ENCODE data around the gene RUVBL1.

GRCh38 chr3:128056258-128056657 lies 67.4 kb downstream of the RUVBL1 start:
- TF ChIP-seq CTCF (IDR thresholded peaks at IDR 0.05) (no peak), POLR2A (IDR thresholded peaks at IDR 0.05) (no peak), EP300 (IDR thresholded peaks at IDR 0.05) (no peak)

Measured in ovary (tissue), 3 donors.